GM12872 (cell line): ENCODE measurements around the gene CYP4V2.
A peak's percentile ranks its signal among the peaks of the same experiment; 100 is the strongest.

Source experiments
- TF ChIP-seq, protein P1 (sequence below): IDR thresholded peaks from 3 replicates; pipeline ENCODE4 v1.5.1; 2011; ENCODE audit warnings: low read depth, mild to moderate bottlenecking, low read length, moderate library complexity; ENCODE audit not compliant: insufficient read depth

The CYP4V2 gene

GRCh38 chr4:186190581-186191199 is 677 bp upstream of the CYP4V2 start:
- TF ChIP-seq, protein P1, sequence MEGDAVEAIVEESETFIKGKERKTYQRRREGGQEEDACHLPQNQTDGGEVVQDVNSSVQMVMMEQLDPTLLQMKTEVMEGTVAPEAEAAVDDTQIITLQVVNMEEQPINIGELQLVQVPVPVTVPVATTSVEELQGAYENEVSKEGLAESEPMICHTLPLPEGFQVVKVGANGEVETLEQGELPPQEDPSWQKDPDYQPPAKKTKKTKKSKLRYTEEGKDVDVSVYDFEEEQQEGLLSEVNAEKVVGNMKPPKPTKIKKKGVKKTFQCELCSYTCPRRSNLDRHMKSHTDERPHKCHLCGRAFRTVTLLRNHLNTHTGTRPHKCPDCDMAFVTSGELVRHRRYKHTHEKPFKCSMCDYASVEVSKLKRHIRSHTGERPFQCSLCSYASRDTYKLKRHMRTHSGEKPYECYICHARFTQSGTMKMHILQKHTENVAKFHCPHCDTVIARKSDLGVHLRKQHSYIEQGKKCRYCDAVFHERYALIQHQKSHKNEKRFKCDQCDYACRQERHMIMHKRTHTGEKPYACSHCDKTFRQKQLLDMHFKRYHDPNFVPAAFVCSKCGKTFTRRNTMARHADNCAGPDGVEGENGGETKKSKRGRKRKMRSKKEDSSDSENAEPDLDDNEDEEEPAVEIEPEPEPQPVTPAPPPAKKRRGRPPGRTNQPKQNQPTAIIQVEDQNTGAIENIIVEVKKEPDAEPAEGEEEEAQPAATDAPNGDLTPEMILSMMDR: 0 out of 3 replicates have a peak, but pooled peaks have one; percentile 19

DNA sequence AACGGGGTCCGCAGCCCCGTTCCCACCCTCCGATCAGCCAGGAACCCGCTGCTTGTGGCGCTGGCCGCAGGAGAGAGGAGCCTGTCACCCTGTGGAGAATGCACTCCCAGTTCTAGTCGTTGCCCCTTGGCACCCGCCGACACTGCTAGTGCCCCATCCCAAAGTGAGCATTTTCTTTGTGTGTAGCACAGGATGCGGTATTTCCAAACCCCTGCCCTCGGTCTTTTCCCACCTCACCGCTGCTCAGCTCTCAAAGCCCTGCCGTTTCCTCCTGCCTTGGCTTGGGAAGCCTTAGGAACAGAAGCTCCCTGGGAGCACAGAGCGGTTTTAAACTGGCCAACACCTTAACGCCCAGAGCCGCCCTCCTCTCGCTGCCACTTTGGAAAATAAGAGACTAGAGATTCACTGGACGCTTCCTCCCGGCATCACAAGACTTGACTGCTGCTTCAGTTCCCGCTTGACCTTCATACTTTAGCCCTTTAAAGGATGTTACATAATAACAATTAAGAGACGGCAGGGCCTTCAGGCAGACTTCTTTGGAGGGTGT is 772 bp downstream of the CYP4V2 start:
- TF ChIP-seq, protein P1: 0 out of 3 replicates have a peak, but pooled peaks have one; percentile 1

GRCh38 chr4:186193851-186194250 is 2.5 kb downstream of the CYP4V2 start:
- TF ChIP-seq, protein P1: no peak

DNA sequence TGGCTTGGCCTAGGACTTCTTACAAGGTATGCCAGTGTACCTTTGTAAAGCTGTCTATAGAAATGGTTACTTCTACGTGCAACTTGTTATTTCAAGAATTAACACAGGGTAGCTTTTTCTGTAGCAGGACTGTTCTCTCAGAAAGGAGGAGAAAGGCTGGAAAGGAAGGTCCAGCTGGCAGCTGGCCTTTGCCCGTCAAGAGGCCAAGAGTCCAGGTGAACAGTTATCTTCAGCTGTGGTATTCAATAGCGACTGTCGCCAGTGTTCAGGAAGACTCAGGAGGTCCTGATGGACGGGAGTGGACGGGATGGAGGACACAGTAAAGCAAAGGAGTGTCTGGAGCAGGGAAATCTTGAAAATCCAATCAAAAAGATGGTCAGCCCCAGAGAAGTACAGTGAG is 4.7 kb downstream of the CYP4V2 start:
- TF ChIP-seq, protein P1: no peak

GRCh38 chr4:186200516-186200915 is 9.1 kb downstream of the CYP4V2 start:
- TF ChIP-seq, protein P1: no peak

DNA sequence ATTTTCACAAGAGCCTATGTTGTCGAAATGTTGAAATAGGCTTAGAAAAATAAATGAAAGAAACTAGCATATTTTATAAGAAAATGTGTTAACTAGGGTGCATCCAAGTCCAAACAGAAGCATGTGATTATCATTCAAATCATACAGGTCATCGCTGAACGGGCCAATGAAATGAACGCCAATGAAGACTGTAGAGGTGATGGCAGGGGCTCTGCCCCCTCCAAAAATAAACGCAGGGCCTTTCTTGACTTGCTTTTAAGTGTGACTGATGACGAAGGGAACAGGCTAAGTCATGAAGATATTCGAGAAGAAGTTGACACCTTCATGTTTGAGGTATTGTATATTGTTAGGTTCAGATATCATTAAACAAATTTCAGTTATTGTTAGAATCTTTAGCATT is 9.6 kb downstream of the CYP4V2 start:
- TF ChIP-seq, protein P1: no peak

DNA sequence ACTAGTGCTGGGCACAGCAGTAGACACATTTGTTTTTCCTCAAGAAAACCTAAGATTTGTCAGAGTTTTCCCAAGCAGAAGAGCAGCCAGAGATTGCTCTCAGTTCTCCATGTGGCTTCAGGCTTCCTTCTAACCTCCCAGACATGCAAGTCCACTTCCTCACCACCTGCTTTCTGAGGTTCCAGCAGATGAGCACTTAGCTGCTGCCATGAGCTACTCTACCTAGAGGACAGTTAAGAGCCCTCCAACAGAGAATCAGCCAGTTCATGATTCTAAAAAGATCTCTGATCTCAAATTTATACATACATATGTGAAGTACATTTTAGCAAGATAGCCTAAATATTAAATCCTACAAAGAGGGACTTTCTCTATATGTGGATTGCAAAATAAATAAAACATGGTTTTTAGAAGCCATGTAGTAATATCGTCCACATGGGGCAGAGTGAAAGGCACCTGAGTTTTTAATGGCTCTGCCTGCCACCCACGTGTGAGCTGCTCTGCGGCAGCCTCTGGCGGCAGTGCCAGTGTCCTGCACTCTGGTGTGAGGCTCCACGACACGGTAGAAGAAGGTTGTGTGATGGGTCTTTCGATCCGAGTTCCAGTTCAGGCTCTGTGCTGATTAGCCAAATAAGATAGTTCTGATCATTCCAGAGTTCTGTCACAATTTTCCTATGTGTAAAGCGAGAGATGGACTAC is 10.3 kb downstream of the CYP4V2 start:
- TF ChIP-seq, protein P1: no peak
